H54 (cell line): Measurements from ENCODE around the gene HEPN1.

Experiments used
- DNase-seq: peaks from one replicate; pipeline ENCODE4 v3.0.0; 2011; ENCODE audit warnings: low spot score, mixed read lengths; ENCODE audit not compliant: insufficient read length
- FAIRE-seq: peaks from 3 replicates; lab custom pipeline; 2011; peaks lifted over from hg19 to GRCh38; lab: Jason Lieb, UNC
- POLR2A ChIP-seq: IDR thresholded peaks from 2 replicates; pipeline ENCODE4 v1.6.1; 2011; ENCODE audit warnings: low read depth, mild to moderate bottlenecking, low read length

Gene HEPN1

DNA sequence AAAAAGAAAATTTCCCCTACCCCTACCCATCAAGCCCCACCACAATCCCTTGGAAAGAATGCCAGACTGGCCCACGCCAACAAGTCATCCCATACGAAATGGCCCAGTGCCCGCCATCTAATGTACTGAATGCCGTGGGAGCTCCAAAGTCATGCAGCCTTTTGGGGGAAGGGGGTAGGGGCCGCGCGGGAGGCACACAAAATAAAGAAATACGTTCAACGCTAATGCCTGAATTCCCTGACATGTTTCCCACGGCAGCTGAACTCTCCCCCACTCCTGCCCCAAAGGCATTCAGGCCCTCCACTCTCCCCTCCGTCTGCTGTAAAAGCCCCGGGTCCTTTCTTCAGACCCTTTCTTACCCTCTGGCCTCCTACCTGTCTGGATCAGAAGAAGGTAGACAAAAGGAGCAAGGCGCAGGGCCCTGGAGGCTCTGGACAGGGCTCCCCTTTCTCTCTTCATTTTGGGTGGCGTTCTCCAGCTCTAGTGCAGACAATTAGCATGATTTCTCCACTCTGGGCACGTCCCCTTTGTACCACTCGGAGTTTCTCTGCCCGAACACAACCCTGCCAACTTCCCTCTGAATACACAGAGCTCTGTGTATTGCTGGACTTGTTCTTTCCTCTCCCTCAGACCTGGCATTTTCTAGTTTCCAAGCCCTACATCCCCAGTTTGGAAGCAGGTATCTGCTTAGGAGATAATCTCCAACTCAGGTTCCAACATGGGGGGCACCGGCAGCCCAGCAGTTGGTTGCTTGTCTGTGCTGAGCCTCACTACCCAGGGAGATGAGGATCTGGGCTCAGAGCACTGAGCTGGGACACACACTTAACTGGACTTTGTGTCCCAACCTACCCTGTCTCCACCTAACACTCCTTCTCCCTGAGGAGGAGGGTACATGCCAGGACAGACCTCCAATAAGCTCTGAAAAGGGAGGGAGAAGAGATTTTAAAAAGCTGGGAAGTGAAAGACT is 16.8 kb downstream of the HEPN1 start, which contains the start of gene HEPACAM:
Gene HEPACAM (minus strand): TSS at position 500 of the 967 bp plus-strand sequence. CDS start 41 bp downstream, at position 459.
- no peak for TF ChIP-seq POLR2A
- DNase-seq (no peak), FAIRE-seq (no peak)

DNA sequence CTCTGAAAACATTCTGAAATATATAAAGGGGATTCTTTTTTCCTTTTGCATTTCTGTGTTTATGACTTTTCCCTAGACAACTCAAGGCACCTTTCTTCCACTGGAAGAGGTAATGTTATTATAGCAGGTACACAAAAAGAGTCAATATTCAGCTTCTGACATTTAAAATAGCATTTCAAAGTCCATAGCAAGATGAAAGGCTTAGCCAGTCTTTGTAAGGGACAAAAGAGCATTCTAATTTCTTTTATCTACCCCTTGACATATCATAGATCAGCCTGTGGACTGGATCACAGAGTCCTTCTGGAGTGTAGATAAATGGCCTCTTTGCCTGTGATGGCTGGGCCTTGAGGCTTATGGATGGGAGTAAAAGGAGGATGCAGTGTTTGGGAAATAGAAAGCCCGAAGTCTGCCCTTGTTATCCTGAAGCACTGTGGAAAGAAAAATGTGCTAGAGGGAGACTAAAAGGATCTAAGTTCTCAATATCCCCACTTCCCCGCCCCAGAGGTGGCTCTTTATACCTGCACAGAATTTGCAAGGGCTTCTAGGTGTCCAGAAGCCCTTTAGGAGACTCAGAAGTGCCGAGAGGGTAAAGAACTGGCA is 18.4 kb downstream of the HEPN1 start:
- no peak for FAIRE-seq
- no peak for DNase-seq
- TF ChIP-seq POLR2A: no peak

DNA sequence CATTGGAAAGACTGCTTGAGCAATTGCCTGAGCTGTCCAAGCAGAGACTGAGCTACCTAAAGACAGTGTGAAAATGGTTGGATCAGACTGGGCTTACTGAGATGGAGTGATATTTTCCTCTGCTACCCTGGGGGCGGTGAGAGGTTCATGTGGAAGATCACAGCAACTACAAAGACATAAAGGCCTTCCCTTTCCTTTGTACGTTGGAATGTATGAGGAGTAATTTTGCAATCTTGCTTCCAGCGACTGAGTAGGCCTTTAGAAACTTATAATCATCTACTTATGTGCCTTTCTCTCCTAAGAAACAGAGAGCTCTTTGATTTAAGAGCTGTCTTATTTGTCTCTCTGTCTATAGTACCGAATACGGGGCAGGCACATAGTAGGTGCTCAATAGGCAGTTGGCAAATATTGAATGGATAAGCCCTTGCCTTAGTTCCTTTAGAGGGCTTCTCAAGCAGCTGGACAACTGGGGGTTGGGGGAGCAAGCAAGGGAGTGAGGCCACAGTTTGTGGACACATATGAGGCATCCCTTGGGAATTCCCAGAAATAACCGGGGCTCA is 19.2 kb downstream of the HEPN1 start:
- no peak for DNase-seq
- no peak for TF ChIP-seq POLR2A
- FAIRE-seq: no peak

DNA sequence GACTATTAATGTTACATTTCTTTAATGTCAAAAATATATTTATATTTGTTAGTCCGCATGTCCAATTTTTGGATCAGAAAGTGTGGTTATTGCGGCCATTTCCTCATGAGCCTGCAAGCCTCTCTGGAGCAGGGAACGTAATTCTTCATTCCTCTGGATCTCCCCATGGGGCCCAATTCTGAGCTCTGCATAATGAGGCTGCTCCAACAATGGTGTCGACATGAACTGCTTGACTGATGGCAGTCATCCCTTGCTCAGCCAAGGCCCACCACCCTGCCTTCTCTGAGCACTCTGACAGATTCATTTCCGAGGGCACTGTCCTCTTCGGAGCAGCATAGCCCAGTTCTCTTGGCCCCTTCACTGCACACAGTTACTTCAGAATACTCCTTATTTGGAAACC is 19.9 kb downstream of the HEPN1 start:
- FAIRE-seq: no peak
- DNase-seq: no peak
- TF ChIP-seq POLR2A: no peak

DNA sequence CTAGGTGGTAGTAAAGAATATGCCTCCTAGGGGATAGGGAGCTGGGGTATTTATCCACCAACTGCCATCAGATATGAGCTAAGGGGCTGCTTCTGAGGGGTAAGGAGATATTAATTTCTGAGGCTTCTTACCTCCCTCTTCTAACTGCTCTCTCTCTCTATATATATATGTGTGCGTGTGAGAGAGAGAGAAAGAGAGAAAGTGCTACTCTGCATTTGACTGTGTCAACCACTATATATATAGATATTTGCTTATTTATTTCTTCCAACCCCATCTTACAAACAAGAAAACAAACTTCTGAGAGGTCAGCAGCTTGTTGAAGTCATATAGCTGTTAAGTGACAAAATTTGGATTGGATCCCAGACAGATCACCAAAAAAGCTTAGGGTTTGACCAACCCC is 22.7 kb downstream of the HEPN1 start:
- DNase-seq (no peak), FAIRE-seq (no peak)
- no peak for TF ChIP-seq POLR2A

DNA sequence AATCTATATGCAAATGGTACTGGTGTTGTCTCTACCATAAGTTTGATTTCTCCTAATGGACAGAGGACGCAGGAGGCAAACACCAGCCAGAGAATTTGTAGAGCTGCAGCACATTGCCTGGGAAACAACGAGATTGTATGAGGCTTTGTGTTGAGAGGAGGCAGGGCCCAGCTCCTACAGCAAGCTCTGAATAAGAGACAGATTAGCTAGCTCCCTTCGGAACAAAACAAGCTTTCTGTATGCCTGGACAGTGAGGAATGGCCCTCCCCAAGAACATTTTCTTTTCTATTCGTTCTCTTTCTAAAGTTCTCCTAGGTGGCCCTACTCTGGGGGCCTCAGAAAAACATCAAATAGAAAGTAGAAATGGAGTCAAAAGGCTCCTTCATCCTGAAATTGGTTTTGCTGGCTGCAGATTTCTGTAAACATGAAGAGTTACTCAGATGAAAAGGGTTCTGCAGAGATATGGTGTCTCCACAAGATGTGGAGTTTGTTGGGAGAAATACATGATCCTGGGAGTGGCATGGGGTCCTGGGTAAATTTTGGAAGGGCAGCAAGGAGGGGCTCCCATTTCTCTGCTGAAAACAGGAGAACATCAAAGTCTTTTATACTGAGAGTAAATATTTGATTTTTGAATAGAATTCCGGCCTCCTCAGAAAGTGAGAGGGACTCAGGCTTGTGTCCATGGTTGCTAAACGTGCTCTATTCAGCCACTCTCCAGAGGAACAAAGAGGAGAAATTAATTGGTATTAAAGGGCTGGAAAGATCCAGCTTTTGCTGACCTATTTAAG is 23.6 kb downstream of the HEPN1 start:
- no peak for TF ChIP-seq POLR2A
- FAIRE-seq (no peak), DNase-seq (no peak)

DNA sequence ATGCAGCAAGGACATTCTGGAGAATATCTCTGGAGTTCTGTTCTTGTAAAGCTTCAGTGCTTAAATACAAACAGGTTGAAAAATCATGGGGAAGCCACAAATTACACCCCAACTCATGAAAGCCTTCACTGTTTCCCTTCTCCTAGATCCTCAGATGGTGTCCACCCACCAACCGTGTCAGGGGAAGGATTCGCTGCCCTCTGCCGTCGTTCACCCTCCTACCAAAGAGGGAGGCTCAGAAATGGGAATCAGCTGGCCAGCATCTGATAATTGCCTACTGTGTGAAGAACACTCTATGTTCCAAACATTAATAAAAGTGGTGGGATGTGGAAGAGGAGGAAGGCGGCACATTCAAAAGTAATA is 24.2 kb downstream of the HEPN1 start:
- no peak for FAIRE-seq
- no peak for DNase-seq
- TF ChIP-seq POLR2A: no peak

DNA sequence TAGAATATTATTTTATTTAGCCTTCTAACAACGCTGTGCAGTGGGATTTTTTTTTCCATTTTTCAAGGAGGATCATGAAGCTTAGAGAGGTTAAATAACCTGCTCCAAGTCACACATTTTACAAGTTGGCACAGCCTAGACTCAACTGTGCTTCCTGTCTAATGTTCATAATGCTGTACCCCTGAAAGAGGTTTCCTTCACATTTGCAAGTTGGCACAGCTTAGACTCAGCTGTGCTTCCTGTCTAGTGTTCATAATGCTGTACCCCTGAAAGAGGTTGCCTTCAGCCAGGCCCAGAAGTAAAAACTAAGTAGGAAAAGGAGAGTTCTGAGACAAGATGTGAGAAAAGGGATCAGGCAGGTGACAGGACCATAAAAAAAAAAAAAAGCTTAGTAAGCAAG is 24.7 kb downstream of the HEPN1 start:
- no peak for FAIRE-seq
- DNase-seq: no peak
- no peak for TF ChIP-seq POLR2A

DNA sequence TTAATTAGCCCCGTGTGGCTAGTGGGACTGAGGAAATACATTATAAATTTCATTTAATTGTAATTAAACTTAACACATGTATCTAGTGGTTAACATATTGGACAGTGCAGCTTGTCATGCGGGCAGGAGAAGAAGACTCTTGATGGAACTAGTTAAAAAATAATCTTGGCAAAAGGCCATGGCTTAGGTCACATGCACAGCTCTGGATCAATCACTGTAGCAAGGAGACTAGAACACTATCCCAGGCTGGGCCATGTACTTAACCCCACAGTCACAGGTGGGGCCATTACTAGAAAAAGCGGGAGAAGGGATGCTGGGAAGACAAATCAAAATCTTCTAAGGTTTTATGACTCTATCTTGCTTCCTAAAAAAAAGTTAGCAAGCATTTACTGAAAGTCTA is 25.5 kb downstream of the HEPN1 start:
- FAIRE-seq: no peak
- TF ChIP-seq POLR2A: no peak
- DNase-seq: no peak

DNA sequence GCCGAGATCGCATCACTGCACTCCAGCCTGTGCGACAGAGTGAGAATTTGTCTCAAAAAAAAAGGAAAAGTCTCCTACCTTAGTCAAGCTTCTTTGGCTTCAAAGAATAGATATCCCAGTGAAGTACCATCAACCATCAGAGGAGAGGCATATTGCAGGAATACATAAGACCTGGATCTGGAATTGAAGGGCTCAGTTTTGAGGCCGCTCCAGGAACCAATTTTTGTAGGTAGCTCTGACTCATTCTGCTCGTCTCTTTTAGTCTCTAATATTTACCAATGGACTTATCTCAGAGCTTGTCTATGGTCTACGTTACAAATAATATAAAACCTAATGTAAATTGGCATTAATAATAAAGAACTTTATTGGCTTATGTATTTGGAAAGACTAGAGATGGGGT is 26.8 kb downstream of the HEPN1 start:
- FAIRE-seq (no peak), DNase-seq (no peak)
- TF ChIP-seq POLR2A: no peak

DNA sequence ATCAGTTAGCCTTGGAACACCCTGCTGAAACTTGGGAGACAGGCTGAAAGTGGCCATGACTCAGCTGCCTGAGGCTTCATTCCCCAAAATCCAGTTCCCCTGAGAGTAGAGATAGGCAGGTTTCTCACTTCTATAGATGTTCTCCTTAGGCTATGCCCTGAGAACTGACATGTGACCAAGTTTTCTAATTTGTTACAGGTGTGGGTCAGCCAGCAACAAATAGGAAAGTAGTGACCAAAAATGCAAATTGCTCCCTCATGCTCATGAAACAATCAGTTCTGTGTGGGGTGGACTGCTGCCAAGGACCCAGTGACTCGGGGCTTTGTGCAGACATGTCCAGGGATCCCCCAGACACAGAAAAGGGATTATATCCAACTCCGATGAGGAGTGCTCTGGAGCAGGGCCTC is 27.7 kb downstream of the HEPN1 start:
- FAIRE-seq (no peak), DNase-seq (no peak)
- no peak for TF ChIP-seq POLR2A

DNA sequence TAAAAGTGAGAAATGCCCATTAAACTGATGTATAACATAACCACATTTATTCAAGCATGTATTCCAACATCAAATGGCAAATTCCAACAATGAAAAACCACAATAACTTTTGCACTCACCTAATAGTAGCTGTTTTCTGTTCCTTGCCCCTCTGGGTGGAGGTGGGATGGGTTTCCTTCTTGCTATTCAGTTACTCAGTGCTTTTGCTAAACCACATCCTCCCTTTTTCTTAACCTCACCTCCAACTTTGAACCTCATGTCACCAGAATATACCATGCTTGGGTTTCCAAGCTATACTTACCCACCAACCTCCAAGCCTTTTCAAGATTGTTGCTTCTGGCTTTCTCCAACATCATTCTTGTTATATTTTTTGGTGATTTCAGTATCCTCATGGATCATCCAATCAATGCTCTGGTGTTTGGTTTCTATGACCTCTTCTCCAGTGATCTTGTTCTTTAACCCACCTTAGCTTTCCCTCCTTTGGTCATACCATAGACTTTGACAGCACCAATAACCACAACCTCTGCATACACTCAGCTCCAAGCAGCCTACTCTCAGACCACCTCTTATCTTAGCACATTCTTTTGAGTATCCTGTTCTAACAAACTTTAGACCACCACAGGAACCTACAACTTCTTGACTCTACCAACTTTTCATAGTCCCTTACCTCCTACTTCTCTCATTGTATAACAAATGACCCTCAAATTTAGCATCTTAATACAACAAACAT is 31.7 kb downstream of the HEPN1 start:
- no peak for DNase-seq
- no peak for TF ChIP-seq POLR2A
- no peak for FAIRE-seq

DNA sequence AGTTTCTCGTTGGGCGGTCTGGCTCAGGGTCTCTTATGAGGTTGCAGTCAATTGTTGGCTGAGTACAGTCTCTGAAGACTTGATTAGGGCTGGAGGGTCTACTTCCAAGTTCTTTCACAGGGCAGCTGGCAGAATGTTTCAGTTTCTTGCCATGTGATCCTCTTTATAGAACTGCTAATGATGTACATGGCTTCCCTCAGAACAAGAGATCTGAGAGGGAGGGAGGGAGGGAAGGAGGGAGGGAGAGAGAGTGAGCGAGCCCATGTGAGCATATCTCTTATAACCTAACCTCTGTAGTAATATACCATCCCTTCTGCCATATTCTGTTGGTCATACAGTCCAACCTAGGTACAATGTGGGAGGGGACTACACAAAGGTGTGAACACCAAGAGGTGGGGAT is 32.3 kb downstream of the HEPN1 start:
- TF ChIP-seq POLR2A: no peak
- FAIRE-seq: no peak

More for the DNA sequence above, 32.3 kb downstream of the HEPN1 start:
- DNase-seq: no peak
